Ishikawa (cell line): ENCODE results near the gene UQCRH.

Experiments used
- CEBPB ChIP-seq: IDR thresholded peaks from 2 replicates; pipeline ENCODE4 v1.6.1; 2012
- CREB1 ChIP-seq: IDR thresholded peaks from 2 replicates; pipeline ENCODE4 v1.6.1; 2012; ENCODE audit warnings: low read depth
- EGR1 ChIP-seq: IDR thresholded peaks from 2 replicates; pipeline ENCODE4 v1.6.1; 2012
- EP300 ChIP-seq: IDR thresholded peaks from 2 replicates; pipeline ENCODE4 v1.6.1; 2012; ENCODE audit warnings: borderline replicate concordance
- FOXM1 ChIP-seq: IDR thresholded peaks from 2 replicates; pipeline ENCODE4 v1.6.1; 2012; ENCODE audit warnings: low read depth, borderline replicate concordance
- MAX ChIP-seq: IDR thresholded peaks from 2 replicates; pipeline ENCODE4 v1.6.1; 2012
- NFIC ChIP-seq: IDR thresholded peaks from 2 replicates; pipeline ENCODE4 v1.6.1; 2012
- RAD21 ChIP-seq: IDR thresholded peaks from 2 replicates; pipeline ENCODE4 v1.6.1; 2012; ENCODE audit warnings: low read depth
- REST ChIP-seq: IDR thresholded peaks from 2 replicates; pipeline ENCODE4 v1.6.1; 2012; ENCODE audit warnings: low read depth, mild to moderate bottlenecking
- TAF1 ChIP-seq: IDR thresholded peaks from 2 replicates; pipeline ENCODE4 v1.6.1; 2012; ENCODE audit warnings: low read depth, mild to moderate bottlenecking
- TCF12 ChIP-seq: IDR thresholded peaks from 2 replicates; pipeline ENCODE4 v1.6.1; 2012; ENCODE audit warnings: low read depth
- TEAD4 ChIP-seq: IDR thresholded peaks from 2 replicates; pipeline ENCODE4 v1.6.1; 2012
- USF1 ChIP-seq: IDR thresholded peaks from 2 replicates; pipeline ENCODE4 v1.6.1; 2012
- YY1 ChIP-seq: IDR thresholded peaks from 2 replicates; pipeline ENCODE4 v1.6.1; 2012; ENCODE audit warnings: low read depth
- ZBTB7A ChIP-seq: IDR thresholded peaks from 2 replicates; pipeline ENCODE4 v1.6.1; 2012; ENCODE audit warnings: low read depth

Gene UQCRH

GRCh38 chr1:46284597-46285564 lies 18.6 kb upstream of the UQCRH start:
- TF ChIP-seq TEAD4 (no peak), USF1 (no peak), EP300 (no peak), EGR1 (no peak), NFIC (no peak), MAX (no peak), CREB1 (no peak), TAF1 (no peak), CEBPB (no peak), FOXM1 (no peak), RAD21 (no peak), REST (no peak)

GRCh38 chr1:46285730-46286477 lies 17.6 kb upstream of the UQCRH start:
- TF ChIP-seq RAD21 (no peak), EGR1 (no peak), TCF12 (no peak), REST (no peak), NFIC (no peak), ZBTB7A (no peak), EP300 (no peak), TAF1 (no peak), USF1 (no peak), CREB1 (no peak), TEAD4 (no peak), MAX (no peak), FOXM1 (no peak), CEBPB (no peak), YY1 (no peak)

- TF ChIP-seq TCF12 (no peak), ZBTB7A (no peak), CREB1 (no peak), NFIC (no peak), EP300 (no peak), REST (no peak), TAF1 (no peak), MAX (no peak), YY1 (no peak), EGR1 (no peak), FOXM1 (no peak), USF1 (no peak), TEAD4 (no peak), RAD21 (no peak), CEBPB (no peak)
These were observed 14.9 kb upstream of the UQCRH start for GRCh38 chr1:46288485-46289133.
